ENCODE data around the gene TMEM39A.

- TF ChIP-seq CTCF (IDR thresholded peaks at IDR 0.05) (no peak), SIN3A (IDR thresholded peaks at IDR 0.05; ENCODE audit: borderline replicate concordance, low read depth, low read length) (no peak), RAD21 (IDR thresholded peaks at IDR 0.05; ENCODE audit: low read length) (peak; percentile 49), POLR2AphosphoS5 (IDR thresholded peaks at IDR 0.05; ENCODE audit: low read depth, low read length) (no peak), SMC3 (IDR thresholded peaks at IDR 0.05; ENCODE audit: low read depth, low read length) (no peak), EP300 (IDR thresholded peaks at IDR 0.05; ENCODE audit: borderline replicate concordance in 1 of 2, low read depth in 1 of 2, low read length in 1 of 2) (peak in 1 of 2 experiments; percentile 61; a peak in 1 of 4 replicates), NFIC (IDR thresholded peaks at IDR 0.05; ENCODE audit: borderline replicate concordance) (no peak)
These were observed 28.7 kb downstream of the TMEM39A start for GRCh38 chr3:119434703-119435102.
